HG02571 (cell line): Measurements from ENCODE around the gene CC2D2A.
"Not testable (repeated sequence)": the region's sequence is repeated elsewhere in the genome, so short reads cannot be mapped to it uniquely, and the experiment has no call there.

Source experiments
- ATAC-seq: cut with Tn5 transposase; IDR thresholded peaks from one replicate; pipeline ENCODE4 v1.9.1; 2021; ENCODE audit warnings: mild to moderate bottlenecking, moderate library complexity; ENCODE audit not compliant: unreplicated experiment

The CC2D2A gene

GRCh38 chr4:15556511-15557092 lies 86.9 kb downstream of the CC2D2A start:
- ATAC-seq, result no peak

GRCh38 chr4:15557786-15558550 lies 88.3 kb downstream of the CC2D2A start:
- ATAC-seq, result no peak

GRCh38 chr4:15558561-15558960 lies 88.9 kb downstream of the CC2D2A start:
- no peak for ATAC-seq

- ATAC-seq, result no peak
Measured at GRCh38 chr4:15562114-15562513, 92.4 kb downstream of the CC2D2A start.

- no peak for ATAC-seq
Measured at GRCh38 chr4:15562623-15563022, 92.9 kb downstream of the CC2D2A start.

GRCh38 chr4:15563871-15564270 lies 94.2 kb downstream of the CC2D2A start:
- ATAC-seq, result no peak

GRCh38 chr4:15568821-15569220 lies 99.1 kb downstream of the CC2D2A start:
- no peak for ATAC-seq

- no peak for ATAC-seq
Measured at GRCh38 chr4:15569746-15570145, 100.1 kb downstream of the CC2D2A start.

- ATAC-seq, result no peak
Measured at GRCh38 chr4:15575966-15576365, 106.3 kb downstream of the CC2D2A start.

GRCh38 chr4:15577508-15577907 lies 107.8 kb downstream of the CC2D2A start:
- no peak for ATAC-seq

- ATAC-seq, result no peak
Measured at GRCh38 chr4:15584785-15585184, 115.1 kb downstream of the CC2D2A start.

GRCh38 chr4:15585331-15585730 lies 115.6 kb downstream of the CC2D2A start:
- ATAC-seq, result no peak

GRCh38 chr4:15586066-15586465 lies 116.4 kb downstream of the CC2D2A start:
- no peak for ATAC-seq

GRCh38 chr4:15587649-15588048 lies 118.0 kb downstream of the CC2D2A start:
- no peak for ATAC-seq

GRCh38 chr4:15592799-15593198 lies 123.1 kb downstream of the CC2D2A start:
- no peak for ATAC-seq

- no peak for ATAC-seq
Measured at GRCh38 chr4:15598644-15599043, 129.0 kb downstream of the CC2D2A start.

- no peak for ATAC-seq
Measured at GRCh38 chr4:15600176-15600575, 130.5 kb downstream of the CC2D2A start.

GRCh38 chr4:15601862-15602261 lies 132.2 kb downstream of the CC2D2A start:
- no peak for ATAC-seq

GRCh38 chr4:15605537-15605936 lies 135.9 kb downstream of the CC2D2A start:
- ATAC-seq, result no peak

GRCh38 chr4:15610855-15611254 lies 141.2 kb downstream of the CC2D2A start:
- ATAC-seq, result no peak

GRCh38 chr4:15612136-15612535 lies 142.5 kb downstream of the CC2D2A start:
- no peak for ATAC-seq

GRCh38 chr4:15614891-15615290 lies 145.2 kb downstream of the CC2D2A start:
- not testable (repeated sequence) for ATAC-seq

- ATAC-seq, result not testable (repeated sequence)
Measured at GRCh38 chr4:15617407-15617806, 147.7 kb downstream of the CC2D2A start.
